Ovary (tissue), 9 donors: Measurements from ENCODE around the gene ZNF19. TPM values are rescaled to one million over a fixed set of nuclear protein-coding genes. Genes with fewer than 3 reads are reported as not detected.
A peak's percentile ranks its signal among the peaks of the same experiment; 100 is the strongest.

ENCODE experiments used
- DNase-seq, 5 donors: peaks; one replicate each; pipeline ENCODE4 v3.0.0-alpha.2; 2019 to 2020
- H3K27ac ChIP-seq, 2 donors: fragments of 200-600 bp; one replicate each; pipeline versions ENCODE4 v1.5.1 to v1.8.0; 2019 to 2022
- H3K27me3 ChIP-seq: fragments of 200-600 bp; one replicate; pipeline ENCODE4 v1.8.0; 2022
- H3K36me3 ChIP-seq: fragments of 200-600 bp; sonication (generic); one replicate; pipeline ENCODE4 v1.5.1; 2019
- H3K4me1 ChIP-seq: one replicate; pipeline ENCODE4 v1.8.1; 2013; ENCODE audit warnings: mild to moderate bottlenecking, moderate library complexity; ENCODE audit not compliant: insufficient read depth
- H3K4me3 ChIP-seq: fragments of 200-600 bp; sonication (generic); one replicate; pipeline ENCODE4 v1.5.1; 2017
- H3K9me3 ChIP-seq, 2 donors: fragments of 200-600 bp in 1 of 2; sonication (generic) in 1 of 2; one replicate each; pipeline versions ENCODE4 v1.5.1 to v1.8.1; 2013 to 2019; ENCODE audit warnings: mild to moderate bottlenecking in 1 of 2, moderate library complexity in 1 of 2
- CTCF ChIP-seq, 3 donors: fragments of 450-650 bp in 2 of 3; fragments of 200-600 bp in 1 of 3; IDR thresholded peaks; one replicate each; pipeline versions ENCODE4 v1.5.1 to v1.8.0; 2016 to 2022; ENCODE audit warnings: antibody characterized with exemption in 3 of 3, mild to moderate bottlenecking in 1 of 3
- EP300 ChIP-seq: sonication (generic); formaldehyde crosslinking; IDR thresholded peaks from one replicate; pipeline ENCODE4 v1.6.1; 2017; ENCODE audit warnings: antibody characterized with exemption
- POLR2A ChIP-seq: fragments of 450-650 bp; IDR thresholded peaks from one replicate; pipeline ENCODE4 v1.6.1; 2017; ENCODE audit warnings: antibody characterized with exemption, mild to moderate bottlenecking, moderate library complexity
- WGBS, 3 donors: extraction: QIAGEN DNeasy Blood & Tissue Kit in 1 of 3; methylation state at CpG; one replicate each; pipeline versions ENCODE4 v1.1.5 to v1.1.7; 2013 to 2017; 5-methylcytosine and 5-hydroxymethylcytosine counted together
- intact Hi-C, 4 donors: fragments of 100-400 bp; cut with DNase I; formaldehyde crosslinking; loops; one replicate each; pipeline versions ENCODE4 v1.11.0 to v1.15.1; 2022 to 2023
- polyA plus RNA-seq, 2 donors: library from polyadenylated mRNA; stranded (reverse); fragments of 200-250 nt in 1 of 2; fragments of 350-450 nt in 1 of 2; fragmentation: Illumina TruSeq in 1 of 2; extraction: RNeasy Lipid Tissue Mini Kit (QIAGEN cat#74804) in 1 of 2; gene quantifications; one replicate each; pipeline ENCODE4 v1.2.3, GENCODE V29; 2013 to 2014
- total RNA-seq, 7 donors: library from RNA; depleted of rRNA in 2 of 7; stranded (reverse); fragments of >200 nt in 2 of 7; fragmentation: NEBNext Ultra II Directional in 3 of 7; extraction: Animal tissue kit (Norgen Biotek cat#: 25700) in 3 of 7; gene quantifications; one replicate each; pipeline versions ENCODE4 v1.1.0 to v1.2.4, GENCODE V29; 2016 to 2023
- donor health status: DM: no; HTN: no; CAD: no; lungs with moderate emphysema.
- donor health status: DM: no; HTN: no; CAD: no.
- donor health status: Bipolar disorder and iron deficiency.
- donor health status: DM: yes; HTN: yes; CAD: no.
- donor health status: DM: no; HTN: no; CAD: no.
- donor health status: DM: yes; HTN: yes; CAD: no.

The ZNF19 gene
- total and polyA plus RNA-seq, 9 donors, result 3.7 to 9.9 (median 6.0) TPM

GRCh38 chr16:71428385-71428784 is 60.7 kb downstream of the ZNF19 start:
- Histone ChIP-seq H3K27ac (no peak overlapping the region), H3K36me3 (no peaks in the 10 kb centered on the region), H3K4me1 (no peaks in the 10 kb centered on the region), H3K27me3 (no peaks in the 10 kb centered on the region), H3K9me3 (no peaks in the 10 kb centered on the region), H3K4me3 (no peak overlapping the region)
- DNase-seq, result no peak
- TF ChIP-seq CTCF (IDR thresholded peaks at IDR 0.05) (no peak), POLR2A (no peak), EP300 (no peak)
- intact Hi-C loops, result no loop called here

GRCh38 chr16:71426880-71427615 is 62.1 kb downstream of the ZNF19 start:
- intact Hi-C loops, result no loop called here
- TF ChIP-seq CTCF (IDR thresholded peaks at IDR 0.05) (no peak), POLR2A (no peak)
- H3K27me3 ChIP-seq, result no peaks in the 10 kb centered on the region
- no peaks in the 10 kb centered on the region for H3K4me1 ChIP-seq
- H3K9me3 ChIP-seq, result no peaks in the 10 kb centered on the region
- DNase-seq, result no peak
- H3K27ac ChIP-seq, result peak overlapping the region in 1 of 2 donors; percentile 37
- H3K4me3 ChIP-seq, result no peak overlapping the region
- WGBS, 3 donors, result 56 to 64% (median 61%) methylated on average over 12 of the region's 12 CpGs
- no peaks in the 10 kb centered on the region for H3K36me3 ChIP-seq

- Histone ChIP-seq H3K4me1 (no peaks in the 10 kb centered on the region), H3K36me3 (no peaks in the 10 kb centered on the region), H3K27ac (peak overlapping the region in 1 of 2 donors; percentile 37), H3K9me3 (no peaks in the 10 kb centered on the region), H3K4me3 (peak overlapping the region; percentile 32), H3K27me3 (no peaks in the 10 kb centered on the region)
- WGBS, 3 donors, result 1 to 2% (median 2%) methylated on average over 45 to 48 of the region's 48 CpGs
- peak in 4 of 5 donors; percentile 25 to 80 (median 68) for DNase-seq
- TF ChIP-seq POLR2A (no peak), EP300 (no peak)
- intact Hi-C loops, result no loop called here
These were observed 62.9 kb downstream of the ZNF19 start for GRCh38 chr16:71426069-71426879.

GRCh38 chr16:71425746-71426068 is 63.4 kb downstream of the ZNF19 start:
- H3K27me3 ChIP-seq, result no peaks in the 10 kb centered on the region

More at GRCh38 chr16:71425746-71426068, 63.4 kb downstream of the ZNF19 start:
- no peaks in the 10 kb centered on the region for H3K4me1 ChIP-seq
- H3K9me3 ChIP-seq, result no peaks in the 10 kb centered on the region
- H3K4me3 ChIP-seq, result peak overlapping the region; percentile 32
- H3K27ac ChIP-seq, result peak overlapping the region in 1 of 2 donors; percentile 34
- 5 to 6% (median 6%) methylated on average over 18 of the region's 18 CpGs for WGBS, 3 donors
- intact Hi-C loops, result no loop called here
- DNase-seq, result no peak
- no peaks in the 10 kb centered on the region for H3K36me3 ChIP-seq
- TF ChIP-seq CTCF (IDR thresholded peaks at IDR 0.05) (no peak), POLR2A (no peak), EP300 (no peak)
